GM18526 (cell line): Measurements from ENCODE around the gene TBC1D22A.

ENCODE experiments used
- POLR2A ChIP-seq: IDR thresholded peaks from 3 replicates; pipeline ENCODE4 v1.6.1; 2011; ENCODE audit not compliant: insufficient read length; ENCODE audit errors: extremely low read depth

The TBC1D22A gene

GRCh38 chr22:46948411-46949144 lies 186.1 kb downstream of the TBC1D22A start:
- TF ChIP-seq POLR2A: no peak

DNA sequence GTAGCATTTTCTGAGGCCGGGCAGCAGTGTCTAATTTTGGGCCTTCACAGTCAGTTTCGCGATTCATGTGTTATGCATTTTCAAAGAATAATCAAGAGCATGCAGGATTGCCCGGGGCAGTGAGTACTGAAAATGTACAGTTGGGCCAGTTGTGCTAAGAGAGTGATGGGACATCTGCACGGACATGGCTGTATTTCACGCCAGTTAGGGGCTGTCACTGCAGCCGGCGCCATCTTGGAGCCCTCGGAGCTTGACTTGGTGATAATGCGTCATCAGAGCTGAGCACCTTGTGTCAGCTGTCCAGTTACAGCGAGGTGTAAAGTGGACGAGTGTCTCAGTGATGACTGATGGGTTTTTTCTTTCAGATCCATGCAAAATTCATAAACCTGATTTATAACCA lies 188.9 kb downstream of the TBC1D22A start:
- no peak for TF ChIP-seq POLR2A

DNA sequence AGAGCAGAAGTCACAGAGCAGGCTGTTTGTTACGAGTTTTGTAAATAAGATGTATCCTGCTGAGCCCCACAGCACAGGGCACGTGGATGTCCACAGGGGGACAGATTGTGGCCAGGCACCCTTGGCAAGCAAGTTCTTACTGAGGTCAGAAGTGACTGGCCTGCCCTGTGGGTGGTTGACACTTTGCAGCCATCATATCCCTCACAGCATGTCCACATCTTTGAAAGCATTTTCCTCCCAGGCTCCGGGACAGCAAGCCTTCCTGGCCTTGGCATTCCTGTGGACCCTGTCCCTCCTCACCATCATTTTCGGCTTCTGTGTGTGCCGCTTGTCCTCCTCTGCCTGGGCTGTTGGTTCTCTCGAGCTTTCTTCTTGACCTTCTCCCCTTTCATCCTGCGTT lies 189.5 kb downstream of the TBC1D22A start:
- TF ChIP-seq POLR2A: no peak

GRCh38 chr22:46953968-46954765 lies 191.7 kb downstream of the TBC1D22A start:
- no peak for TF ChIP-seq POLR2A

GRCh38 chr22:46954781-46955180 lies 192.3 kb downstream of the TBC1D22A start:
- TF ChIP-seq POLR2A: no peak

GRCh38 chr22:46956498-46957215 lies 194.2 kb downstream of the TBC1D22A start:
- no peak for TF ChIP-seq POLR2A

DNA sequence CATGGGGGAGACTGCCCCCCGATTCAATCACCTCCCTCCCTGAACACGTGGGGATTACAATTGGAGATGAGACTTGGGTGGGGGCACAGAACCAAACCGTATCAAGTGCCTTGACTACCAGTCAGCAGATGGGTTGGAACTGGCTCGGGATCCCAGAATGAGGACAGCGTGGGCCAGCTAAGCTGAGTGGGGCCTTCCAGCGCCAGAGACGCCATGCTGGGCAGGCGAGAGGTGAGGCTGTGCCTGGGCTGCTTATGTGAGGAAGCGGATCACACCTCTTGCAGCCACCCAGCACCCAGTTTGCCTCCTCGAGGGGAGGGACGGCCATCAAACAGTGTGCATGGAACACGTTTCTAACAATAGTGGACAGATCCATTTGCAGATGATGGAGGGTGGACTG lies 195.1 kb downstream of the TBC1D22A start:
- no peak for TF ChIP-seq POLR2A

DNA sequence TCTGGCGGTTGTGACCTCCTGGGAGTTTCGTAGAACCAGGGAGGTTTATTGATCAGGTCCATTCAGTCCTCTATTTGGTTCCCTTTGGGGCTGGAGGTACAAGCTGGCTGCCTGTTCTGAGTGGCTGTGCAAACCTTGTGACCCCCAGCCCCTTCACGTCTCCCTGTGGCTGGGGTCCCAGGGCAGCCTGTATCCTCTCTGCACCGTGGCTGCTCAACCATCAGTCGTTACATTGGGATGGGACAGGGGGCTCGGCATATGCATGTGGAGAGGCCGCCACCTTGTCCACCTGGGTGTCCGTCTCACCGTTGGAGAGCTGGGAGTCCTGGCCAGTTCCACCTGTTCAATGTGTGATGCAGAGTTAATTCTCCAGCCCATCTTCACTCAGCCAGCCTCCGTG lies 195.7 kb downstream of the TBC1D22A start:
- no peak for TF ChIP-seq POLR2A

DNA sequence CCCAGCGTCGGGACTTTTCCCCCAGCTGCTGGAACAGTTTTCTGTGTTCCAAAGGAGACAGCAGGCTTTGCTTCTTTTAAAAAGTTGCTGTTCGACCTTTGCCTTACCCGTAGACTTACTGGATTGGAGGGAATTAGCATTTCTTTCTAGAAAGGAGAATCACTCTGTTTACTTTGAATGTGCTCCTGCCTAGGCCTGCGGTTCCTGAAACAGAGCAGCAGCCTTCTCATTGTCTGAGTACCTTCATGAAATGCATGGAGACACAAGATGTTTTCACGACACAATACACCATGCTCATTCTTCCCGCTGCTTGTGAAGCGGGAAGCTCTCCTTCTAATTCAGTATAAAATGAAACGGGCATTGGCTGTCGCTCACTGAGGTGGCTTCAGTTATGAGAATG lies 196.2 kb downstream of the TBC1D22A start:
- no peak for TF ChIP-seq POLR2A

- no peak for TF ChIP-seq POLR2A
Measured at GRCh38 chr22:46959369-46959768, 196.9 kb downstream of the TBC1D22A start.

DNA sequence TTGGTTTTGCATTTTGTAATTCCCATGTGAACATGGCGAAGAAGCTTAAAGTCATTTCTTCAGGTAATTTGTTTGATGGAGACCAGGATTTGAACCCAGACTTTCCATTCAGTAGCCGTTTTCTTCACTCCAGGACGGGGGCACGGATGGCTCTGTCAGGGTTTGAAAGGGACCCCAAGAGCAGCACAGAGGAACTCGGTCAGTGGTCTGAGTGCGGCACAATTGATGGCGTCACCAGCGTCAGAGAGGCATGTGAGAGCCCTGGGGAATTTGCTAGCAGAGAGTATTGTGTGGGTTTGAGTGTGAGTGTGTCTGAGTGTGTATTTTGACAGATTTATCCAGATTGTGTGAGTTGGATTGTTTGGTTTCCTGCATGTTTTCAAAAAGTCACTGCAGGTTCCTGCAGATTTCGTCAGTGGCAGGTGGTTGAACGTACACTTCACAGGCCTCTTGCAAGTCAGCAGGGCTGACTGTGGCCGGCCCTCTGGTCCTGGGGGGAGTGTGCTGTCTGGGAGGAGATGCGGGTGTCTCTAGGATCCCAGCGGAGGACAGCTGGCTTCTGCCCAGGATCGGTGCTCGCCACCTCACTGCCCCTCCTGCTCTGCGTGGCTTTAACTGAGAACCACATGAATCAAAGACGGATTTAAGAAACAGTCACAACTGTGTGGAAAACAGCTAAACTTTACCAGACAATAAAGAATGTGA lies 199.3 kb downstream of the TBC1D22A start:
- no peak for TF ChIP-seq POLR2A

- no peak for TF ChIP-seq POLR2A
Measured at GRCh38 chr22:46962406-46962805, 200.0 kb downstream of the TBC1D22A start.

- no peak for TF ChIP-seq POLR2A
Measured at GRCh38 chr22:46963672-46964545, 201.5 kb downstream of the TBC1D22A start.
